ENCODE measurements around the gene MMP24. TPM values are rescaled to one million over a fixed set of nuclear protein-coding genes. Genes with fewer than 3 reads are reported as not detected.

The MMP24 gene
- total and polyA plus RNA-seq, 4 experiments from 2014 or later: 0.07 to 0.19 (median 0.09) TPM

DNA sequence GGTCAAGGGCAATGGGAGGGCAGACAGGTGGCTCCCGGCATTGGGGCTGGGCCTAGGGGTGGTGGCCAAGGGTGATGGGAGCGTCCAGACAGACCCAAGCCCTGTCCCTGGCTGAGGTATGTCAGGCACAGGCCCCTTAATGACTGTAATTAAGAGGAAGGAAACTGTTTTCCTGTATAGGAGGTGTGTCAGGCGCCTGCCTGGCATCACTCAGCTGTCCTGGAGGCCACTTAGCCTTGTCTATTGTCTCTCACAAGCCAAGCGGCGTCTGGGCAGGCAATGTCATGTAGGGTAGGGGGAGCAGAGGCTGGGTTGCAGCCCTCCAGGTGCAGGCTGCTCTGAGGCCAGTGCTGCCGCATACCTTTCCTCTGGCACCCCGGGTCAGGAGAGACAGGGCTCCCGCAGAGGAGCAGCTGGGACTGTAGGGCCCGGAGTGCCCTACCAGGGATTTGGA lies 69.6 kb downstream of the MMP24 start:
- Histone ChIP-seq H3K4me3 (ENCODE audit: low read length in 2 of 2) (no peak overlapping the region), H3K27me3 (ENCODE audit: insufficient read depth, low read length) (no peaks in the 10 kb centered on the region), H3K4me1 (ENCODE audit: insufficient read depth, low read length) (no peaks in the 10 kb centered on the region), H3K27ac (ENCODE audit: low read depth, low read length) (no peak overlapping the region), H3K9me3 (ENCODE audit: control insufficient read depth in 1 of 2, low read length in 2 of 2) (no peaks in the 10 kb centered on the region), H3K36me3 (ENCODE audit: insufficient read depth, low read length) (no peaks in the 10 kb centered on the region)
- no peaks in the 10 kb centered on the region for H3K36me3 Mint-ChIP-seq
- H3K27me3 Mint-ChIP-seq: peaks cover 3 to 8% of the 10 kb centered on the region in 2 donors
- POLR2A ChIA-PET (ENCODE audit: partially characterized antibody): no interaction called here
- H3K4me1 Mint-ChIP-seq: no peaks in the 10 kb centered on the region
- CTCF ChIA-PET (ENCODE audit: partially characterized antibody): no interaction called here
- intact Hi-C loops (cut with micrococcal nuclease): no loop called here
- H3K27ac Mint-ChIP-seq: no peak overlapping the region
- H3K4me3 Mint-ChIP-seq: no peak overlapping the region
- no peaks in the 10 kb centered on the region for H3K9me3 Mint-ChIP-seq
- DNase-seq: no peak

DNA sequence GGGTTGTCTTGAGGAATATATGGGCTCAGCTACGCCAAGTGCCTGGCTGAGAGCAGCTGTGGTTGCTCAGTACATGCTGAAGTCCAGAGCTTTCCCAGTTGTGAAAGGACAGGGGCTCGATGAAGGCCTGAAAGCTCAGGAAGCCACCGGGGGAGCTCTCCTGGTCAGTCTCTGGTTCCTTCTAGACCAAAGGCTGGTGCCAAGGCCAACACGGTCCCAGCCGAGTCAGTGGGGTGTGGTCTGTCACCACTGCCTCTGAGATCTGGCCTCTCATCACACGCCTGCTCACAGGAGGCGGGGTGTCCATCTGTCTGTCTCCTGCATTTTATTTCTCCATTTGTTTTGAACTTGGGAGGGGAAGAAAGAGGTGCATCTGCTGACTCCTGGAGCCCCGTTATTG lies 70.7 kb downstream of the MMP24 start:
- Mint-ChIP-seq H3K27ac (no peak overlapping the region), H3K36me3 (no peaks in the 10 kb centered on the region), H3K4me3 (no peak overlapping the region), H3K27me3 (peaks cover 3 to 8% of the 10 kb centered on the region in 2 donors), H3K9me3 (no peaks in the 10 kb centered on the region), H3K4me1 (no peaks in the 10 kb centered on the region)
- DNase-seq: no peak
- no peaks in the 10 kb centered on the region for H3K4me1 ChIP-seq (ENCODE audit: insufficient read depth, low read length)
- CTCF ChIA-PET (ENCODE audit: partially characterized antibody): interaction anchor here (1.4 kb wide), 1 partner anchor 142 kb away, joined by 3 read pairs; no protein-coding TSS in a partner anchor
- POLR2A ChIA-PET (ENCODE audit: partially characterized antibody): no interaction called here
- H3K27me3 ChIP-seq (ENCODE audit: insufficient read depth, low read length): no peaks in the 10 kb centered on the region
- no peaks in the 10 kb centered on the region for H3K9me3 ChIP-seq (ENCODE audit: control insufficient read depth in 1 of 2, low read length in 2 of 2)
- no peaks in the 10 kb centered on the region for H3K36me3 ChIP-seq (ENCODE audit: insufficient read depth, low read length)
- no peak overlapping the region for H3K4me3 ChIP-seq (ENCODE audit: low read length in 2 of 2)
- intact Hi-C loops (cut with micrococcal nuclease): no loop called here
- no peak overlapping the region for H3K27ac ChIP-seq (ENCODE audit: low read depth, low read length)

DNA sequence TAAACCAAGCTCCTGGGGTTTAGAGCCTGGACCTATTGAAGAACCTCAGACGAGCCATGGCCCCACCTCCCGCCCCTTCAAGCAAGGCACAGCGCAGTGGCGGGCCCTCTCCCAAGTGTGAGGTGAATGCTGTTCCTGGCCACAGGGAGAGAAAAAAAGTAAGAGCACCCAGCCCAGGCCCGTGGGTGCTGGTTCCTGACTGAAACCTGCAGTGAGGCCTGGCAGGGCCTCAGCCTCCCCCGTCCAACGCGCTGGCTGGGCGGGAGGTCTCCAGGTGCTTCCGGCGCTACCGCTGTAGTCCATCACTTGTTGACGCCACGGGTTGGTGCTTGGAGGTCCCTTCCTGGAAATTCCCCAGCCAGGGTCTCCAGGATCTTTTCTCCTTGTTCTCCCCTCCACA lies 71.2 kb downstream of the MMP24 start:
- H3K36me3 Mint-ChIP-seq: no peaks in the 10 kb centered on the region
- no peaks in the 10 kb centered on the region for H3K9me3 Mint-ChIP-seq
- H3K4me1 Mint-ChIP-seq: no peaks in the 10 kb centered on the region
- H3K27me3 Mint-ChIP-seq: peaks cover 3 to 8% of the 10 kb centered on the region in 2 donors
- Histone ChIP-seq H3K4me3 (ENCODE audit: low read length in 2 of 2) (no peak overlapping the region), H3K27me3 (ENCODE audit: insufficient read depth, low read length) (no peaks in the 10 kb centered on the region), H3K36me3 (ENCODE audit: insufficient read depth, low read length) (no peaks in the 10 kb centered on the region), H3K27ac (ENCODE audit: low read depth, low read length) (no peak overlapping the region), H3K9me3 (ENCODE audit: control insufficient read depth in 1 of 2, low read length in 2 of 2) (no peaks in the 10 kb centered on the region), H3K4me1 (ENCODE audit: insufficient read depth, low read length) (no peaks in the 10 kb centered on the region)
- no peak overlapping the region for H3K27ac Mint-ChIP-seq
- no peak for DNase-seq
- H3K4me3 Mint-ChIP-seq: no peak overlapping the region
- CTCF ChIA-PET (ENCODE audit: partially characterized antibody): interaction anchor here (1.4 kb wide), 1 partner anchor 141 kb away, joined by 3 read pairs; no protein-coding TSS in a partner anchor
- POLR2A ChIA-PET (ENCODE audit: partially characterized antibody): no interaction called here
- intact Hi-C loops (cut with micrococcal nuclease): no loop called here

- Mint-ChIP-seq H3K27me3 (peaks cover 3 to 8% of the 10 kb centered on the region in 2 donors), H3K9me3 (no peaks in the 10 kb centered on the region), H3K4me1 (no peaks in the 10 kb centered on the region), H3K36me3 (no peaks in the 10 kb centered on the region), H3K4me3 (no peak overlapping the region), H3K27ac (no peak overlapping the region)
- POLR2A ChIA-PET (ENCODE audit: partially characterized antibody): no interaction called here
- Histone ChIP-seq H3K27me3 (ENCODE audit: insufficient read depth, low read length) (no peaks in the 10 kb centered on the region), H3K27ac (ENCODE audit: low read depth, low read length) (no peak overlapping the region), H3K36me3 (ENCODE audit: insufficient read depth, low read length) (no peaks in the 10 kb centered on the region), H3K4me1 (ENCODE audit: insufficient read depth, low read length) (no peaks in the 10 kb centered on the region), H3K9me3 (ENCODE audit: control insufficient read depth in 1 of 2, low read length in 2 of 2) (no peaks in the 10 kb centered on the region), H3K4me3 (ENCODE audit: low read length in 2 of 2) (no peak overlapping the region)
- CTCF ChIA-PET (ENCODE audit: partially characterized antibody): no interaction called here
- intact Hi-C loops (cut with micrococcal nuclease): no loop called here
- no peak for DNase-seq
These were observed 71.8 kb downstream of the MMP24 start for GRCh38 chr20:35298264-35298663.

GRCh38 chr20:35299780-35300179 lies 73.3 kb downstream of the MMP24 start:
- intact Hi-C loops (cut with micrococcal nuclease): no loop called here
- POLR2A ChIA-PET (ENCODE audit: partially characterized antibody): no interaction called here
- no peaks in the 10 kb centered on the region for H3K9me3 ChIP-seq (ENCODE audit: control insufficient read depth in 1 of 2, low read length in 2 of 2)
- Mint-ChIP-seq H3K27ac (peak overlapping the region in 1 of 7 donors; percentile 36), H3K4me1 (peaks cover 3 to 10% (median 5%) of the 10 kb centered on the region in 4 donors), H3K36me3 (no peaks in the 10 kb centered on the region), H3K4me3 (no peak overlapping the region), H3K9me3 (no peaks in the 10 kb centered on the region), H3K27me3 (peaks cover 0 to 5% of the 10 kb centered on the region in 2 donors)
- no peak overlapping the region for H3K27ac ChIP-seq (ENCODE audit: low read depth, low read length)
- H3K4me3 ChIP-seq (ENCODE audit: low read length in 2 of 2): no peak overlapping the region
- H3K27me3 ChIP-seq (ENCODE audit: insufficient read depth, low read length): no peaks in the 10 kb centered on the region
- no peaks in the 10 kb centered on the region for H3K36me3 ChIP-seq (ENCODE audit: insufficient read depth, low read length)
- DNase-seq: no peak
- CTCF ChIA-PET (ENCODE audit: partially characterized antibody): interaction anchor here (0.9 to 1.2 kb wide), 3 partner anchors 21 to 155 kb away, joined by 3 read pairs; no protein-coding TSS in a partner anchor
- H3K4me1 ChIP-seq (ENCODE audit: insufficient read depth, low read length): peaks cover 6% of the 10 kb centered on the region

DNA sequence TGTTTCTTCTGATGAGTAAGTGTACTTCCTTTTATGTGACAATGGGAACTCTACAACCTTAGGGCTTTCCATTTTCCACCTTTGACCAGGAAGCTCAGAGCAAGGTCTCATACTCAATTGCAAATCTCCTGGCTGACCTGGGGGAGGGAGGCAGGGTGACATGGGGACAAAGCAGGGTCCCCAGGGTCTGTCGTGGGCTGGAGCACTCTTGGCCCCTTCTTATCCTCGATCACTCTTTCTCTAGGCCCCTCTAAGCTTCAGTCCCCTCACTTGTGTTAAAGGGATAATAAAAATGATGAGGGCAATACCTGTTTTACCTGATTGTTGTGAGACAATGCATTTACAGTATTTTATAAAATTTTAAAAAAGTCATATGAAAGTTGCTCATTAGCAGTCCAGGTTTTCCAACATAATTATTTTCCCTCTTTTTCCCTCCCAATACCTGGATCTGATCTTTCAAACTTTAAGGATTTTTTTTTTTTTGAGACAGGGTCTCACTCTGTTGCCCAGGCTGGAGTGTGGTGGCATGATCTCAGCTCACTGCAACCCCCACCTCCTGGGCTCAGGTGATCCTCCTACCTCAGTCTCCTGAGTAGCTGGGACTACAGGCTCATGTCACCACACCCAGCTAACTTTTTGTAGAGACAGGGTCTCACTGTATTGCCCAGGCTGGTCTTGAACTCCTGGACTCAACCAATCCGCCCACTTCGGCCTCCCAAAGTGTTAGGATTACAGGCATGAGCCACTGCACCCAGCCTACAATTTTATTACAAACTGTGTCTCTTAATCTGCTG lies 74.2 kb downstream of the MMP24 start:
- Histone ChIP-seq H3K4me1 (ENCODE audit: insufficient read depth, low read length) (peaks cover 6% of the 10 kb centered on the region), H3K27ac (ENCODE audit: low read depth, low read length) (no peak overlapping the region), H3K9me3 (ENCODE audit: control insufficient read depth in 1 of 2, low read length in 2 of 2) (no peaks in the 10 kb centered on the region), H3K4me3 (ENCODE audit: low read length in 2 of 2) (no peak overlapping the region), H3K27me3 (ENCODE audit: insufficient read depth, low read length) (no peaks in the 10 kb centered on the region), H3K36me3 (ENCODE audit: insufficient read depth, low read length) (no peaks in the 10 kb centered on the region)
- Mint-ChIP-seq H3K27ac (peak overlapping the region in 1 of 7 donors; percentile 7), H3K9me3 (no peaks in the 10 kb centered on the region), H3K4me3 (no peak overlapping the region), H3K36me3 (peaks cover 0 to under 1% of the 10 kb centered on the region in 2 donors), H3K27me3 (peaks cover 0 to 1% of the 10 kb centered on the region in 2 donors), H3K4me1 (peaks cover 3 to 10% (median 5%) of the 10 kb centered on the region in 4 donors)
- POLR2A ChIA-PET (ENCODE audit: partially characterized antibody): interaction anchor here (0.7 kb wide), 1 partner anchor 140 kb away, joined by 3 read pairs; no protein-coding TSS in a partner anchor
- DNase-seq: no peak
- intact Hi-C loops (cut with micrococcal nuclease): no loop called here
- CTCF ChIA-PET (ENCODE audit: partially characterized antibody): interaction anchor here (0.9 to 5.8 kb wide), 4 partner anchors 20 to 156 kb away, joined by 3 to 68 read pairs (median 3); no protein-coding TSS in a partner anchor

DNA sequence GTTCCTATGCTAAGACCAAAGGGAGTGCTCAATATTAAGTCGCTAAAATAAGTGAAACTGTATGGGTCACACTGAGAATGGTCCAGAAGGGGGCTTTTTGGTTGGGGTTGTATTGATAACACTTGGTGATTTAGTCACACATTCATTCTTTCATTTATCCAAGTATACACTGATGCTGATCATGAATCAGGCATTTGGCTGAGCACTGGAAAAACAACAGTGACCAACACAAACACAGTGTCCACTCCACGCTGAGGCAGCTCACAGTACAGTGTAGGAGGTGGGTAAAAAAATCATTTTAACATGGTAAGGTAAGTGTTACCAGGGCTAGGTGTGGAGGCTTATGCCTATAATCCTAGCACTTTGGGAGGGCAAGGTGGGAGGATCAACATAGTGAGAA lies 74.9 kb downstream of the MMP24 start:
- Histone ChIP-seq H3K27ac (ENCODE audit: low read depth, low read length) (no peak overlapping the region), H3K27me3 (ENCODE audit: insufficient read depth, low read length) (no peaks in the 10 kb centered on the region), H3K4me3 (ENCODE audit: low read length in 2 of 2) (no peak overlapping the region), H3K4me1 (ENCODE audit: insufficient read depth, low read length) (peaks cover 6% of the 10 kb centered on the region), H3K36me3 (ENCODE audit: insufficient read depth, low read length) (peaks cover 5% of the 10 kb centered on the region), H3K9me3 (ENCODE audit: control insufficient read depth in 1 of 2, low read length in 2 of 2) (no peaks in the 10 kb centered on the region)
- Mint-ChIP-seq H3K36me3 (peaks cover 0 to 6% of the 10 kb centered on the region in 2 donors), H3K4me1 (peaks cover 3 to 10% (median 5%) of the 10 kb centered on the region in 4 donors), H3K9me3 (no peaks in the 10 kb centered on the region), H3K4me3 (no peak overlapping the region), H3K27ac (peak overlapping the region in 1 of 7 donors; percentile 44), H3K27me3 (peaks cover 0 to 1% of the 10 kb centered on the region in 2 donors)
- ChIA-PET POLR2A (ENCODE audit: partially characterized antibody) (interaction anchor here (0.7 kb wide), 1 partner anchor 141 kb away, joined by 3 read pairs; no protein-coding TSS in a partner anchor), CTCF (ENCODE audit: partially characterized antibody) (interaction anchor here (1.3 to 5.8 kb wide), 3 partner anchors 25 to 146 kb away, joined by 3 to 68 read pairs (median 4); no protein-coding TSS in a partner anchor)
- intact Hi-C loops (cut with micrococcal nuclease): no loop called here
- no peak for DNase-seq

Measured in CD4-positive, alpha-beta memory T cell (primary cell).